ENCODE measurements around the gene NFS1. TPM values are rescaled to one million over a fixed set of nuclear protein-coding genes. Genes with fewer than 3 reads are reported as not detected.
"Not testable (repeated sequence)": the region's sequence is repeated elsewhere in the genome, so short reads cannot be mapped to it uniquely, and the experiment has no call there.

Gene NFS1
- total RNA-seq, 1 donor = 7.1 TPM

DNA sequence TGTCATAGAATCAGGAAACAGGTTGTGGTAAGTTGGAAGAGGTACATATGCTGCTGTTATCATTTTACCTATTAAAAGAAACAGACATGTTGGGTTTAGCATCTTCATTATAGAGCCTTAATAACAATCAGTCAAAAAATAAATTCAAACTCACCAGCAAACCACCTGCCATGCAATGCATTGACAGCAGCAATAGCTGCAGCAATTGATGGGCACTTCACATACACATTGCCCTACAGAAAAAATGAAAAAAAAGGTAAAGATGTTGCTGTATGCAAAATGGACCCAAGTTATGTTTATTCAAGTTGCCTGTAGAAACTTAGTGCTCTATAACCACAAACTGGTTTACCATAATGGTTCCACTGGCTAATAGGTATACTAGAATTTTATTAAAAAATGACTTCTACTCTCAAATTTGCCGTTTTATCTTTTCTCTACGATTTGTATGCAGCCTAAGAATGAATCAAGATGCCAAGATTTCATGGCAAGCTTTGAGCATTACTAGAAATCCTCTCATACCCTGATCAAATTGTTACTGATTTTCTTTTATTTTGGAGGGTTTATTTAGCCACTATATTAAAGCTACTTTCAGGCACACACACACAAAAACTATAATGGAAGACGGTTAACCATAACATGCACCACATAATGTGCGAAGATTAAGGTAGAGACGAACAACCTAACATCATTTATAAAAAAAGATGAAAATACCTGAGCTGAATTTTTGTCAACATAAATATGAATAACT is 5.5 kb upstream of the NFS1 start:
- Histone ChIP-seq H3K27me3 (ENCODE audit: insufficient read depth, low read length) (no peaks in the 10 kb centered on the region), H3K4me1 (ENCODE audit: insufficient read depth, low read length) (peaks cover 15% of the 10 kb centered on the region), H3K9me3 (ENCODE audit: low read depth, low read length) (no peaks in the 10 kb centered on the region), H3K4me3 (ENCODE audit: low read length) (no peak overlapping the region)

DNA sequence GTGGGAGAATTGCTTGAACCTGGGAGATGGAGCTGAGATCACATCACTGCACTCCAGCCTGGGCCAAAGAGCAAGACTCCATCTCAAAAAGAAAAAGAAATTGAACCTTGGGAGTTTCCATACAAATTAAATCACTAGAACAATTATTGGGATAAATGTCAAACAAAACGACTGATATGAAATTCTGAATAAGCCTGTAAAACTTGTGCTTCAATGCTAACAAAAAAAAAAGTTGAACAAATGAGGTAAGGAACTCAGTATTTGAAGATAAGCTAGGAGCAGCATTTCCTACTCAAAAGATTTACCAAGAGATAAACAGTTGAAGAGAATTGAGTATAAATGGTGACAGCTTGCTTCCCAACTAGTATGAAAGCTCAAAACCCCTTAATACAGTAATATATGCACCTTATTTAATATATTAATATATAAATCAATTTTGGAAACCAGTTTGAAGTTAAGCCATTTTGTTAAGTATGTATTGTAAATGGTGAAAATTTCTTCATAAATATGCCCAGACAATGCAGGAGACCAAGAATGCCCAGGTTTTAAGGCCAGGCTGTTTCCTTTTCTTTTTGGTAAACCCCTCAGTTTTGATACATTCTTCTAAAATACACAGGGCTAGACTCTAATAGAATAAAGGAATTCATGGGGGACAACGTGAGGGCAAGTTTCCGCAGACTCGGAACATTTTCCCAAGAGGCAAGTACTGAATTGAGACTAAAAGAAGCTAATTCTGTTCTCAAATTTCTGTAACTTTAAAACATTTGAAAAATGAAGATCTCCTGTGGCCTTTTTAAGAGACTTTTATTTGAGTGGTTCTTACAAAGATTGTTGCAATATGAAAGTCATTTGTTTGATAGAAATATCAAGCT is 3.9 kb upstream of the NFS1 start:
- no peaks in the 10 kb centered on the region for H3K27me3 ChIP-seq (ENCODE audit: insufficient read depth, low read length)
- H3K9me3 ChIP-seq (ENCODE audit: low read depth, low read length) = no peaks in the 10 kb centered on the region
- no peak overlapping the region for H3K4me3 ChIP-seq (ENCODE audit: low read length)
- peaks cover 19% of the 10 kb centered on the region for H3K4me1 ChIP-seq (ENCODE audit: insufficient read depth, low read length)

DNA sequence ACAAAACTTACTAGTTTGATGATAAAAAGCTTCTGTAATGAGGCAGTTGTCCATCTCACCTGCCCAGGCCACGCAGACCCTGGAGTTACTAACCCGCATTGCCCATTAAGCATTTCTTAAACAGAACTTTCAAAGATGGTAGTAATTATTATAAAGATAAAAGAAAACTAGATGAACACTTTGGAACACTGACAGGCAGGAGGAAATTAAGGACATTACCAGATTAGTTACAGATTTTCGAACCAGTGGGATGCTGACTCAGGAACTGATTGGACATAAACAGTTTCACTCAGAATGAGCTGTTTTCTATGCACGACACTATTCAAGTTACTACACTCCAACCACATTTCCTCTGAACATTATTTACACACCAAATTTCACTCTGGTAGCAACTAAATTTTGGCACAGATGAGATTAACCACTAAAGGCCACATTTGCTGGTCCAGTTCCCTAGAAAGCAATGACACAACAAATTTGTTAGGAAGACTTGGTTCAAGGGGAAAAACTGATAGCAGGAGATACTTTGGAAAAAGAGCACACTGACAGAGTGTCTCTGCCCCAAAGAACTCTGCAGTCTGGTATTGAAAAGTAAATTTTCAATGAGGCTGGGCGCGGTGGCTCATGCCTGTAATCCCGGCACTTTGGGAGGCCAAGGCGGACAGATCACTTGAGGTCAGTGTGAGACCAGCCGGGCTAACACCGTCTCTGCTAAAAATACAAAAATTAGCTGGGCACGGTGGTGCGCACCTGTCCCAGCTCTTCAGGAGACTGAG is 3.1 kb upstream of the NFS1 start:
- Histone ChIP-seq H3K4me3 (ENCODE audit: low read length) (no peak overlapping the region), H3K27me3 (ENCODE audit: insufficient read depth, low read length) (no peaks in the 10 kb centered on the region)

GRCh38 chr20:35700625-35701148 is 1.5 kb upstream of the NFS1 start:
- peaks cover 26% of the 10 kb centered on the region for H3K4me1 ChIP-seq (ENCODE audit: insufficient read depth, low read length)
- no peaks in the 10 kb centered on the region for H3K9me3 ChIP-seq (ENCODE audit: low read depth, low read length)
- no peak overlapping the region for H3K4me3 ChIP-seq (ENCODE audit: low read length)
- no peaks in the 10 kb centered on the region for H3K27me3 ChIP-seq (ENCODE audit: insufficient read depth, low read length)

More for the DNA sequence above, 3.1 kb upstream of the NFS1 start:
- Histone ChIP-seq H3K9me3 (ENCODE audit: low read depth, low read length) (no peaks in the 10 kb centered on the region), H3K4me1 (ENCODE audit: insufficient read depth, low read length) (peaks cover 26% of the 10 kb centered on the region)

GRCh38 chr20:35699957-35700624 is 939 bp upstream of the NFS1 start:
- H3K27me3 ChIP-seq (ENCODE audit: insufficient read depth, low read length) = no peaks in the 10 kb centered on the region
- H3K9me3 ChIP-seq (ENCODE audit: low read depth, low read length) = no peaks in the 10 kb centered on the region
- H3K4me1 ChIP-seq (ENCODE audit: insufficient read depth, low read length) = peaks cover 26% of the 10 kb centered on the region
- peak overlapping the region; percentile 94 for H3K4me3 ChIP-seq (ENCODE audit: low read length)

DNA sequence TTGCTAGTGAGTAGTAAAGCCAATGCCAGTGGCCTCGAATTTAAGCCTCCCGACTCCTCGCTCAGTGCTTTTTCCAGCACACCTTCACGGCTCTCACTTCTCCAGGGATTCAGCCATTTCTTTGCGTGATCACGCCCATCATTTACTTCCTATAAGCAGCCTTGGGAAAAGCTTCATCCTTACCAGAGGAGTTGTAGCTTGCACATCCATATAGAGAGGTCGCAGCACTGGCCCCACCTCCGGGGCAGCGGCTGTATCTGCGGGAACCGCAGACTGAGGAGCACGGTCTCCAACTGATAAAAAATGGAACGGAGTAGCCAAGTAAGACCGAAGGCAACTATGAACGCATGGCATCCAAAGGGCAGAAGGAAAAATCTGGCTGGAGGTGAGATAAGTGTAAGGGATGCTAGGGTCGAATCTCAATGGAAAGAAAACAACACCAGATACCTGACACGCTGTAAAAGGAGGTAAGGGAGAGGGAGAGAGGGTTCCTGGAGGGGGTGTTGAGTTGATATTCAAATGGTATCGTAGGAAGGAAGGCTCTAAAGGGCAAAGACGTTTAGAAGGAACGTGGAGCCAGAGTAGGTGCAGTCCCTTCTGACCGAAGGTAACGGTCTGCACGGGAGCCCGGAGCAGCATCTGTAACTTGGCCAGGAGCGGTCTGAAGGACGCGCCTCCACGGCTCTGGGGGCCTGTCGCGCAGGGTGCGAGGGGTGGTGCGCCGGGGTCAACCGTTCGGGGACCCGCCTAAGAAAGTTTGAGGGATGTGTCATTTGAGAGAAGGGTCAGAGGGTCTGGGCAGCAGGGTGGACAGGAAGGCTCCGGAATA is 640 bp downstream of the NFS1 start:
- Histone ChIP-seq H3K4me1 (ENCODE audit: insufficient read depth, low read length) (peaks cover 26% of the 10 kb centered on the region), H3K9me3 (ENCODE audit: low read depth, low read length) (no peaks in the 10 kb centered on the region), H3K4me3 (ENCODE audit: low read length) (peak overlapping the region; percentile 94), H3K27me3 (ENCODE audit: insufficient read depth, low read length) (no peaks in the 10 kb centered on the region)

GRCh38 chr20:35697696-35698297 is 1.4 kb downstream of the NFS1 start:
- no peaks in the 10 kb centered on the region for H3K9me3 ChIP-seq (ENCODE audit: low read depth, low read length)
- H3K4me3 ChIP-seq (ENCODE audit: low read length) = no peak overlapping the region
- peaks cover 26% of the 10 kb centered on the region for H3K4me1 ChIP-seq (ENCODE audit: insufficient read depth, low read length)
- no peaks in the 10 kb centered on the region for H3K27me3 ChIP-seq (ENCODE audit: insufficient read depth, low read length)

GRCh38 chr20:35695978-35696377 is 3.2 kb downstream of the NFS1 start:
- Histone ChIP-seq H3K4me1 (ENCODE audit: insufficient read depth, low read length) (peaks cover 26% of the 10 kb centered on the region), H3K9me3 (ENCODE audit: low read depth, low read length) (no peaks in the 10 kb centered on the region), H3K4me3 (ENCODE audit: low read length) (no peak overlapping the region), H3K27me3 (ENCODE audit: insufficient read depth, low read length) (no peaks in the 10 kb centered on the region)

GRCh38 chr20:35695245-35695749 is 3.9 kb downstream of the NFS1 start:
- Histone ChIP-seq H3K27me3 (ENCODE audit: insufficient read depth, low read length) (no peaks in the 10 kb centered on the region), H3K4me1 (ENCODE audit: insufficient read depth, low read length) (peaks cover 21% of the 10 kb centered on the region), H3K4me3 (ENCODE audit: low read length) (no peak overlapping the region), H3K9me3 (ENCODE audit: low read depth, low read length) (no peaks in the 10 kb centered on the region)

DNA sequence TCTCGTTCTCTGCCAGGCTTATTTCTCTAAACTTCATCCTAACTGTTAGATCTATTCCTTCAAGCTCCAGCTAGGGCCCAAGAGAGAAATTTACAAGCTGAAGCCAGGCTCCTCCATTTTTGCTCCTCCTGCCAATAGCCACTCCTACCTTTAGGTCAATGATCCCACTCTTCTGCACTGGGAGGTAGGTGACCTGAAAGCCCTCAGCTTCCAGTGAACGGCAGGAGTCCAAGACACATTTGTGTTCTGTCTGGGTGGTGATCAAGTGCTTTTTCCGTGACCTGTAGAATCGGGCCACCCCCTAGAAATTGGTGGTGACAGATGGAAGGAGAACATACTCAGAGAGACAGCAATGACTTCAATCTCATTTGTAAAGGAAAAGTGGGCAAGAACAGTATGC is 8.9 kb downstream of the NFS1 start:
- H3K27me3 ChIP-seq (ENCODE audit: insufficient read depth, low read length) = no peaks in the 10 kb centered on the region
- no peak overlapping the region for H3K4me3 ChIP-seq (ENCODE audit: low read length)
- no peaks in the 10 kb centered on the region for H3K4me1 ChIP-seq (ENCODE audit: insufficient read depth, low read length)
- no peaks in the 10 kb centered on the region for H3K9me3 ChIP-seq (ENCODE audit: low read depth, low read length)

DNA sequence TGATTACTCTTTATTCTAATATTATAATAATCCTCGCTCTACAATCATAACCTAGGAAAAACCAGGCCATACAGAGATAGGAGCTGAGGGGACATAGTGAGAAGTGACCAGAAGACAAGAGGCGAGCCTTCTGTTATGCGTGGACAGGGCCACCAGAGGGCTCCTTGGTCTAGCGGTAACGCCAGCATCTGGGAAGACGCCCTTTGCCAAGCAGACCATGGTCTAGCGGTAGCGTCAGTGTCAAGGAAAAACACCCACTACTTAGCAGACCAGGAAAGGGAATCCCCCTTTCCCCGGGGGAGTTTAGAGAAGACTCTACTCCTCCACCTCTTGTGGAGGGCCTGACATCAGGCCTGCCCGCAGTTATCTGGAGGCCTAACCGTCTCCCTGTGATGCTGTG is 12.3 kb downstream of the NFS1 start:
- H3K27me3 ChIP-seq (ENCODE audit: insufficient read depth, low read length); H3K4me1 ChIP-seq (ENCODE audit: insufficient read depth, low read length); H3K9me3 ChIP-seq (ENCODE audit: low read depth, low read length); H3K4me3 ChIP-seq (ENCODE audit: low read length): not testable (repeated sequence)

DNA sequence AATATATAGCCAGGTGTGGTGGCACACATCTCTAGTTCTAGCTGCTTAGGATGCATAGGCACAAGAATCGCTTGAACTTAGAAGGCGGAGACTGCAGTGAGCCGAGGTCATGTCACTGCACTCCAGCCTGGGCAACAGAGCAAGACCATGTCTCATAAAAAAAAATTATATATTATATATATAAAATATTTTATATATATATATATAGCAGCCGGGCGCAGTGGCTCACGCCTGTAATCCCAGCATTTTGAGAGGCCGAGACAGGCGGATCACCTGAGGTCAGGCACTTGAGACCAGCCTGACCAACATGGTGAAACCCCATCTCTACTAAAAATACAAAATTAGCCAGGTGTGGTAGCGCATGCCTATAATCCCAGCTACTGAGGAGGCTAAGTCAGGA is 13.8 kb downstream of the NFS1 start:
- H3K9me3 ChIP-seq (ENCODE audit: low read depth, low read length); H3K27me3 ChIP-seq (ENCODE audit: insufficient read depth, low read length); H3K4me3 ChIP-seq (ENCODE audit: low read length); H3K4me1 ChIP-seq (ENCODE audit: insufficient read depth, low read length): not testable (repeated sequence)

GRCh38 chr20:35681960-35682359 is 17.2 kb downstream of the NFS1 start:
- Histone ChIP-seq H3K27me3 (ENCODE audit: insufficient read depth, low read length) (no peaks in the 10 kb centered on the region), H3K4me1 (ENCODE audit: insufficient read depth, low read length) (peaks cover 9% of the 10 kb centered on the region), H3K9me3 (ENCODE audit: low read depth, low read length) (no peaks in the 10 kb centered on the region), H3K4me3 (ENCODE audit: low read length) (no peak overlapping the region)

All from mononuclear cell (primary cell).